ENCODE measurements around the gene EDRF1. TPM values are rescaled to one million over a fixed set of nuclear protein-coding genes. Genes with fewer than 3 reads are reported as not detected.

EDRF1 gene
- total and polyA plus RNA-seq, 4 donors: 9.4 to 54.6 (median 17.6) TPM

DNA sequence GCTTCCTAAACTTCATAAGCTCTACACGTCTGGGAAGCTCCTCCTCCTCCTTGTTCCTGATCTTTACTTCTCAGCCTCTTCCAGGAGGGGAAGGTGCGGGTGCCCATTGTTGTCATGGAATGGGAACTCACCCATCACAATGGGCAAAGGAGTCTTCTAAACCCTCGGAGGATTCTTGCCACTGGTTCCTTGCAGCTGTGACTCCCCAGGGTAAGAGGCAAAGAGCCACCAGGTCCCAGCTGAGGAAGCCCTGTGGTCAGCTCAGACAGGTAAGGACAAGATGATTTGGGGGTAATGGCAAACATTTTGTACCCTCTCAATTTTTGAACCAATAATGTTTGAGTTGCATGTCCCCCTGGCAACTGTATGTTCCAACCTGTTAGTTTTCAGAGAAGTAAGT lies 36.4 kb upstream of the EDRF1 start, which contains the start of gene TEX36:
TEX36 (minus strand) TSS at position 101 of the 400 bp plus-strand sequence. CDS start 174 bp downstream, outside the sequence.
- WGBS, 2 donors: 73 to 76% methylated on average over 3 of the region's 3 CpGs
- Histone ChIP-seq H3K9me3 (ENCODE audit: control insufficient read depth in 4 of 4, insufficient read depth in 3 of 4, low read length in 3 of 4) (peaks cover 0 to 5% (median under 1%) of the 10 kb centered on the region in 4 donors), H3K4me3 (no peak within 1 kb of the TSS), H3K9ac (ENCODE audit: insufficient read depth in 1 of 2, low read length in 2 of 2) (no peak within 1 kb of the TSS), H3K36me3 (ENCODE audit: control insufficient read depth in 4 of 4, insufficient read depth in 4 of 4, low read length in 4 of 4) (no peaks in the 10 kb centered on the region), H3K27ac (ENCODE audit: low read depth in 1 of 2, low read length in 1 of 2) (no peak within 1 kb of the TSS), H3K4me1 (ENCODE audit: control insufficient read depth in 5 of 5, insufficient read depth in 5 of 5, low read length in 5 of 5) (peaks cover 0 to 9% (median 0%) of the 10 kb centered on the region in 5 donors), H3K27me3 (ENCODE audit: control insufficient read depth in 3 of 3, insufficient read depth in 3 of 3, low read length in 2 of 3) (no peaks in the 10 kb centered on the region)
- ATAC-seq (ENCODE audit: insufficient read depth, low FRiP score) (no peak), DNase-seq (no peak)
- no peak for TF ChIP-seq CTCF (IDR thresholded peaks at IDR 0.05; ENCODE audit: control extremely low read depth, extremely low read depth)

GRCh38 chr10:125683821-125684220 lies 35.7 kb upstream of the EDRF1 start:
- Histone ChIP-seq H3K9ac (ENCODE audit: insufficient read depth in 1 of 2, low read length in 2 of 2) (no peak overlapping the region), H3K36me3 (ENCODE audit: control insufficient read depth in 4 of 4, insufficient read depth in 4 of 4, low read length in 4 of 4) (no peaks in the 10 kb centered on the region), H3K4me3 (no peak overlapping the region), H3K27ac (ENCODE audit: low read depth in 1 of 2, low read length in 1 of 2) (no peak overlapping the region), H3K27me3 (ENCODE audit: control insufficient read depth in 3 of 3, insufficient read depth in 3 of 3, low read length in 2 of 3) (no peaks in the 10 kb centered on the region), H3K4me1 (ENCODE audit: control insufficient read depth in 5 of 5, insufficient read depth in 5 of 5, low read length in 5 of 5) (peaks cover 0 to 9% (median 0%) of the 10 kb centered on the region in 5 donors), H3K9me3 (ENCODE audit: control insufficient read depth in 4 of 4, insufficient read depth in 3 of 4, low read length in 3 of 4) (no peaks in the 10 kb centered on the region)
- 75 to 81% methylated on average over 7 of the region's 7 CpGs for WGBS, 2 donors
- DNase-seq (no peak), ATAC-seq (ENCODE audit: insufficient read depth, low FRiP score) (no peak)
- TF ChIP-seq CTCF (IDR thresholded peaks at IDR 0.05; ENCODE audit: control extremely low read depth, extremely low read depth): no peak

GRCh38 chr10:125684581-125684980 lies 34.9 kb upstream of the EDRF1 start:
- Histone ChIP-seq H3K27me3 (ENCODE audit: control insufficient read depth in 3 of 3, insufficient read depth in 3 of 3, low read length in 2 of 3) (no peaks in the 10 kb centered on the region), H3K9ac (ENCODE audit: insufficient read depth in 1 of 2, low read length in 2 of 2) (no peak overlapping the region), H3K9me3 (ENCODE audit: control insufficient read depth in 4 of 4, insufficient read depth in 3 of 4, low read length in 3 of 4) (no peaks in the 10 kb centered on the region), H3K4me1 (ENCODE audit: control insufficient read depth in 5 of 5, insufficient read depth in 5 of 5, low read length in 5 of 5) (peaks cover 0 to 10% (median 0%) of the 10 kb centered on the region in 5 donors), H3K4me3 (no peak overlapping the region), H3K27ac (ENCODE audit: low read depth in 1 of 2, low read length in 1 of 2) (no peak overlapping the region), H3K36me3 (ENCODE audit: control insufficient read depth in 4 of 4, insufficient read depth in 4 of 4, low read length in 4 of 4) (no peaks in the 10 kb centered on the region)
- ATAC-seq (ENCODE audit: insufficient read depth, low FRiP score) (no peak), DNase-seq (no peak)
- no peak for TF ChIP-seq CTCF (IDR thresholded peaks at IDR 0.05; ENCODE audit: control extremely low read depth, extremely low read depth)
- 55 to 62% methylated on average over 5 of the region's 5 CpGs for WGBS, 2 donors
